Activated T-helper 1 cell treated with anti-CD3 and anti-CD28 coated beads, Interleukin-12 subunit alpha, Interleukin-12 subunit beta, Interleukin-2, Interleukin-4 antibody, amounts not matched to agents 30 ng/mL and 10 ng/mL and 1 ng/mL, durations not matched to agents 14 hours and 24 hours and 36 hours (primary cell): Measurements from ENCODE around the gene ADGRA1. TPM values are rescaled to one million over a fixed set of nuclear protein-coding genes. Genes with fewer than 3 reads are reported as not detected.

Source experiments
- DNase-seq: peaks from one replicate; pipeline ENCODE4 v3.0.0; 2021; ENCODE audit warnings: low spot score
- H3K27ac Mint-ChIP-seq: one replicate; pipeline ENCODE4 v1.8.0; 2021; ENCODE audit warnings: mild to moderate bottlenecking, mixed read lengths
- H3K27me3 Mint-ChIP-seq: one replicate; pipeline ENCODE4 v1.8.0; 2022; ENCODE audit warnings: mild to moderate bottlenecking, moderate library complexity, mixed read lengths; ENCODE audit not compliant: insufficient read depth
- H3K36me3 Mint-ChIP-seq: one replicate; pipeline ENCODE4 v1.8.0; 2021; ENCODE audit warnings: low read depth, mixed read lengths
- H3K4me1 Mint-ChIP-seq: one replicate; pipeline ENCODE4 v1.8.0; 2021; ENCODE audit warnings: low read depth, mixed read lengths
- H3K4me3 Mint-ChIP-seq: one replicate; pipeline ENCODE4 v1.8.0; 2021; ENCODE audit warnings: mild to moderate bottlenecking, moderate library complexity, mixed read lengths
- H3K9me3 Mint-ChIP-seq: one replicate; pipeline ENCODE4 v1.8.0; 2021; ENCODE audit warnings: mixed read lengths
- intact Hi-C: fragments of 100-400 bp; cut with micrococcal nuclease; formaldehyde crosslinking; loops from one replicate; pipeline ENCODE4 v1.15.1; 2024
- total RNA-seq: library from RNA; stranded (reverse); gene quantifications from 2 replicates; pipeline ENCODE4 v1.2.3, GENCODE V29; 2022

Gene ADGRA1
- total RNA-seq, 1 donor from 2014 or later: not detected

GRCh38 chr10:133060022-133060421 is 27.7 kb upstream of the ADGRA1 start:
- H3K4me1 Mint-ChIP-seq: no peaks in the 10 kb centered on the region
- no peak overlapping the region for H3K27ac Mint-ChIP-seq
- H3K36me3 Mint-ChIP-seq: no peaks in the 10 kb centered on the region
- DNase-seq: no peak
- no peak overlapping the region for H3K4me3 Mint-ChIP-seq
- no peaks in the 10 kb centered on the region for H3K9me3 Mint-ChIP-seq
- H3K27me3 Mint-ChIP-seq: no peaks in the 10 kb centered on the region
- intact Hi-C loops: no loop called here

- no peak overlapping the region for H3K27ac Mint-ChIP-seq
- H3K27me3 Mint-ChIP-seq: no peaks in the 10 kb centered on the region
- no peaks in the 10 kb centered on the region for H3K36me3 Mint-ChIP-seq
- intact Hi-C loops: no loop called here
- no peaks in the 10 kb centered on the region for H3K4me1 Mint-ChIP-seq
- no peaks in the 10 kb centered on the region for H3K9me3 Mint-ChIP-seq
- DNase-seq: no peak
- H3K4me3 Mint-ChIP-seq: no peak overlapping the region
Observed at GRCh38 chr10:133060466-133060865, 27.3 kb upstream of the ADGRA1 start.

- intact Hi-C loops: no loop called here
- Mint-ChIP-seq H3K36me3 (no peaks in the 10 kb centered on the region), H3K4me3 (no peak overlapping the region), H3K9me3 (no peaks in the 10 kb centered on the region), H3K27ac (no peak overlapping the region), H3K27me3 (no peaks in the 10 kb centered on the region), H3K4me1 (no peaks in the 10 kb centered on the region)
- no peak for DNase-seq
Observed at GRCh38 chr10:133060881-133061280, 26.8 kb upstream of the ADGRA1 start.

GRCh38 chr10:133061296-133062038 is 26.3 kb upstream of the ADGRA1 start:
- Mint-ChIP-seq H3K36me3 (no peaks in the 10 kb centered on the region), H3K27me3 (no peaks in the 10 kb centered on the region), H3K27ac (no peak overlapping the region), H3K4me3 (no peak overlapping the region), H3K4me1 (no peaks in the 10 kb centered on the region), H3K9me3 (no peaks in the 10 kb centered on the region)
- no peak for DNase-seq
- intact Hi-C loops: no loop called here

- Mint-ChIP-seq H3K4me1 (no peaks in the 10 kb centered on the region), H3K27me3 (no peaks in the 10 kb centered on the region), H3K36me3 (no peaks in the 10 kb centered on the region), H3K4me3 (no peak overlapping the region), H3K9me3 (no peaks in the 10 kb centered on the region), H3K27ac (no peak overlapping the region)
- DNase-seq: no peak
- intact Hi-C loops: no loop called here
Observed at GRCh38 chr10:133062085-133062484, 25.6 kb upstream of the ADGRA1 start.

GRCh38 chr10:133062635-133063034 is 25.1 kb upstream of the ADGRA1 start:
- no peaks in the 10 kb centered on the region for H3K9me3 Mint-ChIP-seq
- no peaks in the 10 kb centered on the region for H3K4me1 Mint-ChIP-seq
- no peaks in the 10 kb centered on the region for H3K36me3 Mint-ChIP-seq
- no peaks in the 10 kb centered on the region for H3K27me3 Mint-ChIP-seq
- intact Hi-C loops: no loop called here
- H3K27ac Mint-ChIP-seq: no peak overlapping the region
- no peak overlapping the region for H3K4me3 Mint-ChIP-seq
- DNase-seq: no peak

- H3K4me3 Mint-ChIP-seq: no peak overlapping the region
- no peaks in the 10 kb centered on the region for H3K36me3 Mint-ChIP-seq
- intact Hi-C loops: no loop called here
- H3K27ac Mint-ChIP-seq: no peak overlapping the region
- H3K9me3 Mint-ChIP-seq: no peaks in the 10 kb centered on the region
- DNase-seq: no peak
- no peaks in the 10 kb centered on the region for H3K4me1 Mint-ChIP-seq
- no peaks in the 10 kb centered on the region for H3K27me3 Mint-ChIP-seq
Observed at GRCh38 chr10:133067149-133068105, 20.3 kb upstream of the ADGRA1 start.

GRCh38 chr10:133068111-133069032 is 19.4 kb upstream of the ADGRA1 start:
- DNase-seq: no peak
- H3K9me3 Mint-ChIP-seq: no peaks in the 10 kb centered on the region
- H3K36me3 Mint-ChIP-seq: no peaks in the 10 kb centered on the region
- H3K4me3 Mint-ChIP-seq: no peak overlapping the region
- no peak overlapping the region for H3K27ac Mint-ChIP-seq
- intact Hi-C loops: no loop called here
- H3K4me1 Mint-ChIP-seq: no peaks in the 10 kb centered on the region
- H3K27me3 Mint-ChIP-seq: no peaks in the 10 kb centered on the region

- no peaks in the 10 kb centered on the region for H3K4me1 Mint-ChIP-seq
Observed at GRCh38 chr10:133069033-133069525, 18.6 kb upstream of the ADGRA1 start.

GRCh38 chr10:133070405-133070804 is 17.3 kb upstream of the ADGRA1 start:
- H3K27me3 Mint-ChIP-seq: no peaks in the 10 kb centered on the region

More at GRCh38 chr10:133069033-133069525, 18.6 kb upstream of the ADGRA1 start:
- Mint-ChIP-seq H3K27ac (no peak overlapping the region), H3K36me3 (no peaks in the 10 kb centered on the region), H3K9me3 (no peaks in the 10 kb centered on the region), H3K27me3 (no peaks in the 10 kb centered on the region), H3K4me3 (no peak overlapping the region)
- intact Hi-C loops: no loop called here
- no peak for DNase-seq

GRCh38 chr10:133070810-133071209 is 16.9 kb upstream of the ADGRA1 start:
- H3K4me1 Mint-ChIP-seq: no peaks in the 10 kb centered on the region
- intact Hi-C loops: no loop called here

More at GRCh38 chr10:133070405-133070804, 17.3 kb upstream of the ADGRA1 start:
- Mint-ChIP-seq H3K9me3 (no peaks in the 10 kb centered on the region), H3K4me1 (no peaks in the 10 kb centered on the region), H3K27ac (no peak overlapping the region), H3K4me3 (no peak overlapping the region), H3K36me3 (no peaks in the 10 kb centered on the region)
- intact Hi-C loops: no loop called here
- no peak for DNase-seq

GRCh38 chr10:133071733-133072132 is 16.0 kb upstream of the ADGRA1 start:
- Mint-ChIP-seq H3K27me3 (no peaks in the 10 kb centered on the region), H3K4me3 (no peak overlapping the region), H3K36me3 (no peaks in the 10 kb centered on the region), H3K4me1 (no peaks in the 10 kb centered on the region), H3K27ac (no peak overlapping the region), H3K9me3 (no peaks in the 10 kb centered on the region)
- no peak for DNase-seq
- intact Hi-C loops: no loop called here

More at GRCh38 chr10:133070810-133071209, 16.9 kb upstream of the ADGRA1 start:
- Mint-ChIP-seq H3K27me3 (no peaks in the 10 kb centered on the region), H3K36me3 (no peaks in the 10 kb centered on the region), H3K27ac (no peak overlapping the region), H3K4me3 (no peak overlapping the region), H3K9me3 (no peaks in the 10 kb centered on the region)
- no peak for DNase-seq
